ENCODE measurements around the gene CCL4. TPM values are rescaled to one million over a fixed set of nuclear protein-coding genes. Genes with fewer than 3 reads are reported as not detected.
"Not testable (repeated sequence)": the region's sequence is repeated elsewhere in the genome, so short reads cannot be mapped to it uniquely, and the experiment has no call there.

Gene CCL4
- total RNA-seq (ENCODE audit: insufficient read depth, low replicate concordance), result 22.1 TPM

DNA sequence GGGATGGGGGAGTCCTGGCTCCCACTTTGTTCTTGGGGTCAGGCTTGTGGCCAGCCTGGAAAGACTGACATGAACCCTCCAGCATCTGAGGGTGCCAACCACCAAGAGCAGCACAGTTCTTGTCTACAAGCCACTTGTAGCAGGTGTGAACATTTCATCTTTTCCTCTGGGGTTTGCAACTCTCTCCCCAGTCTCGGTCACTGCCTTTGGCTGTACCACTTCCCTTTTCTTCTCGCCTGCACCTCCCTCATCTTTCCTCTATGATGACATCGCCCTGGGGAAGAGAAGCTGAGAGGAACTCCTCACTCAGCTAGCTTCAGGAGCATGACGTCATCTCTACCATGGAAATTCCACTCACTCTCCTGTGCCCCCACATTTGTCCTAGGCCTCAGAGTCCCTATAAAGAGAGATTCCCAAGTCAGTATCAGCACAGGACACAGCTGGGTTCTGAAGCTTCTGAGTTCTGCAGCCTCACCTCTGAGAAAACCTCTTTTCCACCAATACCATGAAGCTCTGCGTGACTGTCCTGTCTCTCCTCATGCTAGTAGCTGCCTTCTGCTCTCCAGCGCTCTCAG is at the start of gene CCL4:
TSS of gene CCL4 (plus strand) at position 427 of the 575 bp plus-strand sequence. CDS start at position 506, 79 bp downstream.
- DNase-seq (ENCODE audit: low spot score), result not testable (repeated sequence)

DNA sequence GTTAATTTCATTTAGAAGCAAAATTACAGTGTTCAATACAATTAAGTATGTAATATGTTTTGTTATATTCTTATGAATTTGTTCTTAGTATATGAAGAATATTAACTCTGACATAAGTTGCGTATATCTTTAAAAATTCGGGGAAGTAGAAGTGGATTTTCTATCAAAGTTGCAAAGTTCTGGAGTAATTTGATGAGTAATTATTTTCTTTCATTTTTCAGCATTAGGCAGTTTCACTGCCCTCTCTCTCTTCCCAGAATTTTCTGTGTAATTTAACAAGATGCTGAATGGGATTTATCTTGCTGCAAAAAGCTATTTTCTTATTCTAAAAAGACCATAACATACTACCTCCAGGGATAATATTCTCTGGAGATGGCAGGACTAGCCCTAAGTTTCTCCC is 48.5 kb upstream of the CCL4 start:
- no peak for DNase-seq (ENCODE audit: low spot score)

- no peak for DNase-seq (ENCODE audit: low spot score)
These were observed 47.6 kb upstream of the CCL4 start for GRCh38 chr17:36055921-36056520.

DNA sequence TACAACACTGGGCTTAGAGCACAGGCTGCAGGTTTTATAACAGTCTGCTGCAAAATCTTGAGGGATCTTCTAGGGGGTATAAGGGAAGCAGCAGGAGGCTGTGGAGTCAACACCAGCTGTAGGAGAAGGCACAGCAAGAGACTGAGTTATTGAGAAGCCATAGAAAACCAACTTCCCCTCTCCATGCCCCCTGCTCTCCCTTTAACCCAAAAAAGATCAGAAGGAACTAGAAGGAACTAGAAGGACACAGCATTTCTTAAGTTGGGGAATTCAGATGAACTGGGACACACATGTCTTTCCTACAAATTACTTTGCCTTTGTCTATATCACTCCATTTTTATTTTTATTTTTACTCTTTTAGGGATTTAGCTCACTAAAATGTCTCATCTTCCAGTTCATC is 45.7 kb upstream of the CCL4 start:
- DNase-seq (ENCODE audit: low spot score), result peak; percentile 6

- no peak for DNase-seq (ENCODE audit: low spot score)
These were observed 44.2 kb upstream of the CCL4 start for GRCh38 chr17:36059406-36059805.

- no peak for DNase-seq (ENCODE audit: low spot score)
These were observed 42.8 kb upstream of the CCL4 start for GRCh38 chr17:36060816-36061215.

GRCh38 chr17:36063786-36064541 is 39.7 kb upstream of the CCL4 start, which contains the start of gene CCL18:
Gene CCL18 (plus strand): TSS chr17:36064272. CDS start chr17:36064343, 71 bp downstream.
- no peak for DNase-seq (ENCODE audit: low spot score)

DNA sequence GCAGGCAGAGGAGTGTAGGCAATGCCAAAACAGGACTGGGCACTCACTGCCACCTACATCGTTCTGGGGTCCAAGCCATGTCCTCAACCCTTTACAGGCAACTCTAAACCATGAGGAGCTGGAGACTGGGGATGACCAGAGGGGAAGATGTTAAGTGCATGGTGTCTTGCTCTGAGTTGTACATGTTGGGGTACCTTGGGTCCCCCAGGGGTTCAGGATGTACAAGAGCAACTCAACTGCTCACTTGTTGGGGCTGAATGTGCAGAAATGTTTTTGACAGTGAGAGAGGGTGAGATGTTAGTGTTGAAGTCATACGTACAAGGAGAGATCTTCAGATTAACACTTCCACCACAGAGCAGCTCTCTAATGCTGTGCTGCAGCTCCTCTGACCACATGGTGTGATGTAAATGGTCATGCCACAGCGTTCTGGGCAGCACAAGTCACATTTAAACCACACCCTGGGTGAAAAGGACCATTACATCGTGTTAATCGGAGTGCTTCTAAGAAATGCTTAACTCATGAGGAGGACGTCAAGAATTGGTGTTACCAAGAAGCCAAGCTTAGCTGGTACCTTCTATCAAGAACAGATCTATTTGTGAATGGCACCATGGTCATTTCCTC is 37.2 kb upstream of the CCL4 start:
- DNase-seq (ENCODE audit: low spot score), result no peak

GRCh38 chr17:36068524-36068923 is 35.1 kb upstream of the CCL4 start:
- no peak for DNase-seq (ENCODE audit: low spot score)

GRCh38 chr17:36069136-36069535 is 34.5 kb upstream of the CCL4 start:
- DNase-seq (ENCODE audit: low spot score), result no peak

- no peak for DNase-seq (ENCODE audit: low spot score)
These were observed 33.2 kb upstream of the CCL4 start for GRCh38 chr17:36070427-36070826.

DNA sequence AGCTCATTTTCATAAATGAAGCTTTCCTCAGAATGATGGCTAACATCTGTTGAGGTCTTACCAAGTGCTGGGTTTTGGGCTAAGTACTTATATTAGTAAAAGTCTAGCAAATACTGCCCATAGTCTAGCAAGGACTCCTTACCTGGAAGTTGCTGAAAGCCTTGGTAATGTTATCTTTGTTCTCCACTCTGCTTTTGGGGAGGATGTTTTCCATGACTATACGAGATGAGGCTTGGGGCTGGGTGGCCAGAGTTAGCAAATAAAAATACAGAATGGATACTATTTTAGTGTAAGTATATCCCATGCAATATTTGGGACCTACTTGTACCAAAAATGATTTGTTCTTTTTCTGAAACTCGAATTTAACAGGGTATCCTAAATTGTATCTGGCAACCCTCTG is 31.9 kb upstream of the CCL4 start:
- DNase-seq (ENCODE audit: low spot score), result no peak

GRCh38 chr17:36072431-36073121 is 31.1 kb upstream of the CCL4 start:
- DNase-seq (ENCODE audit: low spot score), result no peak

GRCh38 chr17:36074365-36074764 is 29.3 kb upstream of the CCL4 start:
- DNase-seq (ENCODE audit: low spot score), result no peak

DNA sequence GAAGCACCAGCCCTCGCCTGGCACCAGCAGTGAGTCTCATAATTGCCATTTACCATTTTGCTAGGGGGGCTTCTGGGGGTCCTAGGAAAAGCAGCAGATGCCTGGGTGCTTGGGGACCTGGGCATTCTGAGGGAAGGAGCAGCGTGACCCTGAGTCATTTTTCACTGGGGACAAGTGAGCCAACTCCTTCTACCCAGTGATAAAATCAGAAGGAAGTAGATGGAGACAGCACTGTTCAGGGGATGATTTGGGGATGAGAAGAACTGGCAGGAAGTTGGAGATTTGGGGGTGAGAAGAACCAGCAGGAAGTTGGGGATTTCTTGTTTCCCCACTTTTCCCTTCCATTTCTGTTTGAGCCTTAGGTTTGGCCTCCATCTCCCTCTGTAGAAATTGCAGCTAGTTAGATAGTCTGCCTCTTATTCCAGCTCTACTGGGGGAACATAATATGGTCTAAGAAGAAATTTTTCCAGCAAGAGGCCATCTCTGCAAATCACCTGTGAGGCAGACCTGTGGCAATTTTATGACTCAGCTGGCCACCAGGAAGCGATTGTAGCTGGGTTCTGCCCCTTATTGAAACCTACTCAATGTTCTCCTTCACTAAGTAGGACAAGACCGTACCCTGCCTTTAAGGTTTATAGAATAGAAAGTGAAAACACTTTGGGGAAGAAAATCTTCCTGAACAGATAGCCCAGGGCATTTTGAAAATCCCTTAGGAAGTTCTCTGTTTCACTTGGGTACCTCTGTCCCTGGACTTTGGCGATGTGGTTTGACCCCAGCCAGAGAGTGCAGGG is 21.8 kb upstream of the CCL4 start:
- not testable (repeated sequence) for DNase-seq (ENCODE audit: low spot score)

GRCh38 chr17:36082482-36083120 is 21.0 kb upstream of the CCL4 start:
- DNase-seq (ENCODE audit: low spot score), result peak; percentile 60

DNA sequence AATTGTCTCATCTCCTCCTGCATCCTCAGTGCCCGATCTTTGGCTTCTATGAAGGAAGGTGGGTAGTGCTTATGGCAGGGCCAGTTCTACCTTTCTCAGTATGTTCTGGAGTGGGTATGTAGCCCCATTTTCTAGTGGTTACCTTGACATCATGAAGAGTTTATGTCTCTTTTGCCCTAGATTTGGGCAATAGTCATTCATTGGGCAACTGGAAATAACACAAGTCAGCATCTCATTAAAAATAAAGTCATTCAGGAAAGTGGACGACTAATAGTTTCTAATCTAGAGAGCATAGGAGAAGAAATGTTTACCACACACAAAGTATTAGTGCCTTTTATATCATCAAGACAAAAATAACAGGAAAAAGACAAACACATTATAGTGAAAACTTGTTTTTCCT is 19.9 kb upstream of the CCL4 start:
- DNase-seq (ENCODE audit: low spot score), result not testable (repeated sequence)

DNA sequence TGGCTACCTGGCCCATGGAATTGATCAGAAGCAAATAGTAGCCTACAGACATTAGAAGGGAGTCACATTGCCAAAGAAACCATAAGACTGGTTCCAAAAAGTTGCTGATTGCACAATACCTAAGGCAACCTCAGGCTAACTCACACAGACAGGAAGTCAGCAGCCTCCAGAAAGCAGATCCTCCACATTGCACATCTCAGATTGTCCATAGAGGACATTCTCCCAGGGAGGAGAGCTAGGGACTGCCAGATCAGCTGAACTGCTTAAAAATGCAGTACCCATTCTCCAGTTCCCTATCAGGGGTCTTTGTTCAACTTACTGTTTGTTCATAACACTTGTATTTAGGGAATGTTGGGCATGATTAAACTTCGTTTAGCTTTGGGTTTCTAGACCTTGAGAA is 17.9 kb upstream of the CCL4 start:
- peak; percentile 53 for DNase-seq (ENCODE audit: low spot score)

- DNase-seq (ENCODE audit: low spot score), result peak; percentile 80
These were observed 16.8 kb upstream of the CCL4 start for GRCh38 chr17:36086791-36087190.

DNA sequence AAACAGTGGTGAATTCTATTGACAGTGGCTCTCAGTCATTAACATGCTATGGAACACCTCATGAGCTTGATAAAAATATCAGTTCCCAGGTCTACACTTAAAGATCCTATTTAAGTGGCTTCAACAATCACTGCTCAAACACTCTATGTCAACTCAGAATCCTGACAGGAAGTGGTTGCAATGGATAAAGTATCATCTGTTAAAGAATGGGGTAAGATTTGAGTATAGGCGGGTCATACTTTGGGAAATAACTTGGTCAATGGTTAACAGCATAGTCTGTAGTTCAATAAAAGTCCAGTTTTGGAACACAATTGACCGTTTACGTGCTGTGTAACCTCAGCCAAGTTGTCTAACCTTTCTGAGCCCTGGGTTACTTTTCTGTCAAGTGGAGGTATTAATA is 16.2 kb upstream of the CCL4 start:
- not testable (repeated sequence) for DNase-seq (ENCODE audit: low spot score)

Measured in umbilical cord (tissue), 2 donors.